Fibroblast of lung (primary cell): ENCODE results near the gene PCSK1. TPM values are rescaled to one million over a fixed set of nuclear protein-coding genes. Genes with fewer than 3 reads are reported as not detected.

Experiments used
- DNase-seq, 2 donors: peaks; one replicate each; pipeline versions ENCODE4 v3.0.0 to v3.0.0-alpha.2; 2010; ENCODE audit warnings: low read depth in 2 of 2
- H2AFZ ChIP-seq: 2 replicates; pipeline ENCODE4 v1.5.1; 2012; ENCODE audit warnings: low read length, control low read depth, inconsistent platforms
- H3K27ac ChIP-seq: 2 replicates; pipeline ENCODE4 v1.5.1; 2011; ENCODE audit warnings: low read length, control low read depth; ENCODE audit not compliant: insufficient read depth
- H3K27me3 ChIP-seq: 2 replicates; pipeline ENCODE4 v1.5.1; 2011; ENCODE audit warnings: mild to moderate bottlenecking, low read length; ENCODE audit not compliant: control insufficient read depth, insufficient read depth
- H3K36me3 ChIP-seq: 2 replicates; pipeline ENCODE4 v1.5.1; 2011; ENCODE audit warnings: low read length; ENCODE audit not compliant: control insufficient read depth, insufficient read depth
- H3K4me1 ChIP-seq: 2 replicates; pipeline ENCODE4 v1.5.1; 2011; ENCODE audit warnings: low read length; ENCODE audit not compliant: control insufficient read depth, insufficient read depth; ENCODE audit errors: extremely low read depth
- H3K4me2 ChIP-seq: 2 replicates; pipeline ENCODE4 v1.5.1; 2011; ENCODE audit warnings: low read length, control low read depth; ENCODE audit not compliant: insufficient read depth; ENCODE audit errors: extremely low read depth
- H3K4me3 ChIP-seq, 4 experiments: fragments of 200-600 bp in 1 of 4; sonication (generic) in 1 of 4; replicated peaks in 1 of 4; 2 replicates each; pipeline ENCODE4 v1.5.1; 2011 to 2016; ENCODE audit warnings: low read length in 4 of 4, low read depth in 3 of 4, mild to moderate bottlenecking in 3 of 4, control low read depth in 2 of 4, inconsistent platforms in 1 of 4, mixed read lengths in 1 of 4; ENCODE audit not compliant: insufficient read depth in 1 of 4; ENCODE audit errors: control extremely low read depth in 1 of 4
- H3K79me2 ChIP-seq: 2 replicates; pipeline ENCODE4 v1.5.1; 2012; ENCODE audit warnings: mild to moderate bottlenecking, low read length, inconsistent platforms; ENCODE audit not compliant: control insufficient read depth, insufficient read depth
- H3K9ac ChIP-seq: 2 replicates; pipeline ENCODE4 v1.5.1; 2011; ENCODE audit warnings: mild to moderate bottlenecking, low read length, control low read depth; ENCODE audit not compliant: insufficient read depth
- H3K9me3 ChIP-seq: 2 replicates; pipeline ENCODE4 v1.5.1; 2012; ENCODE audit warnings: low read depth, low read length; ENCODE audit not compliant: control insufficient read depth, insufficient read depth
- H4K20me1 ChIP-seq: 2 replicates; pipeline ENCODE4 v1.5.1; 2011; ENCODE audit warnings: low read length; ENCODE audit not compliant: control insufficient read depth, insufficient read depth; ENCODE audit errors: extremely low read depth
- CTCF ChIP-seq, 2 donors: IDR thresholded peaks in 1 of 2; conservative IDR thresholded peaks in 1 of 2; 1 replicate in 1 of 2; 2 replicates in 1 of 2; pipeline ENCODE4 v1.5.1; 2011 to 2012; ENCODE audit warnings: low read length in 2 of 2, control low read depth in 1 of 2, inconsistent platforms in 1 of 2, low read depth in 1 of 2, mild to moderate bottlenecking in 1 of 2
- EZH2 ChIP-seq: IDR thresholded peaks from 2 replicates; pipeline ENCODE4 v1.5.1; 2012; ENCODE audit warnings: low read length, control low read depth, mild to moderate bottlenecking; ENCODE audit errors: missing control alignments
- polyA plus RNA-seq, 2 donors: library from polyadenylated mRNA; depleted of rRNA in 1 of 2; stranded (reverse) in 1 of 2; unstranded in 1 of 2; fragments of >200 nt; gene quantifications; 2 replicates each; pipeline ENCODE4 v1.2.1, GENCODE V29; 2011 to 2012; ENCODE audit warnings: missing spikeins in 1 of 2
- total RNA-seq: library from RNA; depleted of rRNA; stranded (reverse); fragments of >200 nt; gene quantifications from 2 replicates; pipeline ENCODE4 v1.2.1, GENCODE V29; 2014

Gene PCSK1
- total and polyA plus RNA-seq, 2 donors (not counting 1 experiment from before 2014, with no cell fraction given) = not detected

GRCh38 chr5:96408841-96409538 is 24.1 kb downstream of the PCSK1 start:
- no peak overlapping the region for H3K9ac ChIP-seq
- no peak overlapping the region for H3K4me3 ChIP-seq
- TF ChIP-seq CTCF (conservative IDR thresholded peaks at IDR 0.05 in 1 of 2, IDR thresholded peaks at IDR 0.05 in 1 of 2; ENCODE audit: low read depth in 1 of 2, low read length in 2 of 2) = no peak
- TF ChIP-seq EZH2 = no peak
- DNase-seq = peak in 1 of 2 donors; percentile 55
- no peak overlapping the region for H3K4me2 ChIP-seq
- H3K36me3 ChIP-seq = no peaks in the 10 kb centered on the region
- H2AFZ ChIP-seq = no peak overlapping the region
- H3K27ac ChIP-seq = no peak overlapping the region
- H3K79me2 ChIP-seq = no peaks in the 10 kb centered on the region
- no peaks in the 10 kb centered on the region for H3K27me3 ChIP-seq
- no peaks in the 10 kb centered on the region for H3K9me3 ChIP-seq
- no peaks in the 10 kb centered on the region for H4K20me1 ChIP-seq
- H3K4me1 ChIP-seq = no peaks in the 10 kb centered on the region

GRCh38 chr5:96408210-96408777 is 24.8 kb downstream of the PCSK1 start:
- H3K36me3 ChIP-seq = no peaks in the 10 kb centered on the region
- H3K27me3 ChIP-seq = no peaks in the 10 kb centered on the region
- no peak overlapping the region for H2AFZ ChIP-seq
- no peaks in the 10 kb centered on the region for H3K4me1 ChIP-seq
- no peaks in the 10 kb centered on the region for H4K20me1 ChIP-seq
- H3K4me3 ChIP-seq = no peak overlapping the region
- no peak overlapping the region for H3K9ac ChIP-seq
- TF ChIP-seq CTCF (conservative IDR thresholded peaks at IDR 0.05 in 1 of 2, IDR thresholded peaks at IDR 0.05 in 1 of 2; ENCODE audit: low read depth in 1 of 2, low read length in 2 of 2) (no peak), EZH2 (no peak)
- no peak overlapping the region for H3K27ac ChIP-seq
- no peak overlapping the region for H3K4me2 ChIP-seq
- H3K9me3 ChIP-seq = no peaks in the 10 kb centered on the region
- peak; percentile 78 to 91 for DNase-seq
- H3K79me2 ChIP-seq = no peaks in the 10 kb centered on the region

GRCh38 chr5:96407436-96407835 is 25.6 kb downstream of the PCSK1 start:
- Histone ChIP-seq H3K4me1 (no peaks in the 10 kb centered on the region), H3K4me3 (no peak overlapping the region), H3K27ac (no peak overlapping the region), H3K4me2 (no peak overlapping the region), H3K9ac (no peak overlapping the region), H4K20me1 (no peaks in the 10 kb centered on the region), H2AFZ (no peak overlapping the region), H3K36me3 (no peaks in the 10 kb centered on the region), H3K9me3 (no peaks in the 10 kb centered on the region), H3K27me3 (no peaks in the 10 kb centered on the region), H3K79me2 (no peaks in the 10 kb centered on the region)
- DNase-seq = no peak
- TF ChIP-seq EZH2 (no peak), CTCF (conservative IDR thresholded peaks at IDR 0.05 in 1 of 2, IDR thresholded peaks at IDR 0.05 in 1 of 2; ENCODE audit: low read depth in 1 of 2, low read length in 2 of 2) (no peak)
